Activated CD4-positive, alpha-beta memory T cell treated with anti-CD3 and anti-CD28 coated beads, Interleukin-2, amount 10 ng/mL, durations not matched to agents 7 days and 5 days (primary cell): ENCODE results near the gene MEX3C. TPM values are rescaled to one million over a fixed set of nuclear protein-coding genes. Genes with fewer than 3 reads are reported as not detected.

Experiments
- CTCF ChIA-PET: fragments of 350-600 bp; sonication (Branson Sonifier 250); formaldehyde crosslinking; loops from one replicate; lab custom pipeline; 2021; ENCODE audit warnings: antibody characterized with exemption, inconsistent platforms; lab: Charles Lee
- POLR2A ChIA-PET: fragments of 350-600 bp; sonication (Branson Sonifier 250); formaldehyde crosslinking; loops from one replicate; lab custom pipeline; 2021; ENCODE audit warnings: antibody characterized with exemption; lab: Charles Lee
- DNase-seq: peaks from one replicate; pipeline ENCODE4 v3.0.0-alpha.2; 2020
- H3K27ac Mint-ChIP-seq: one replicate; pipeline ENCODE4 v1.8.0; 2021; ENCODE audit warnings: mild to moderate bottlenecking, mixed read lengths
- H3K27me3 Mint-ChIP-seq: one replicate; pipeline ENCODE4 v1.8.0; 2021; ENCODE audit warnings: mixed read lengths
- H3K36me3 Mint-ChIP-seq: one replicate; pipeline ENCODE4 v1.8.0; 2021; ENCODE audit warnings: low read depth, mixed read lengths
- H3K4me1 Mint-ChIP-seq: one replicate; pipeline ENCODE4 v1.8.0; 2021; ENCODE audit warnings: mixed read lengths
- H3K4me3 Mint-ChIP-seq: one replicate; pipeline ENCODE4 v1.8.0; 2021; ENCODE audit warnings: mild to moderate bottlenecking, mixed read lengths
- H3K9me3 Mint-ChIP-seq: one replicate; pipeline ENCODE4 v1.8.0; 2021; ENCODE audit warnings: mixed read lengths
- total RNA-seq, 2 experiments: library from RNA; stranded (reverse); gene quantifications; one replicate each; pipeline ENCODE4 v1.2.3, GENCODE V29; 2021

The MEX3C gene
- total RNA-seq, 2 experiments from 2014 or later: 55.4 to 62.6 TPM

GRCh38 chr18:51196811-51197660 is 445 bp downstream of the MEX3C start:
- ChIA-PET POLR2A (interaction anchor here (0.6 to 8.5 kb wide), 22 partner anchors 7 to 318 kb away, joined by 3 to 87 read pairs (median 6); partner anchors contain the start of genes ELAC1, ME2 and SMAD4), CTCF (interaction anchor here (0.6 to 2.0 kb wide), 10 partner anchors 10 to 87 kb away, joined by 3 to 7 read pairs (median 4); no protein-coding TSS in a partner anchor)
- H3K27me3 Mint-ChIP-seq: no peaks in the 10 kb centered on the region
- peaks cover 33% of the 10 kb centered on the region for H3K4me1 Mint-ChIP-seq
- peak overlapping the region; percentile 89 for H3K4me3 Mint-ChIP-seq
- peaks cover 17% of the 10 kb centered on the region for H3K36me3 Mint-ChIP-seq
- H3K27ac Mint-ChIP-seq: peak overlapping the region; percentile 97
- no peaks in the 10 kb centered on the region for H3K9me3 Mint-ChIP-seq
- DNase-seq: peak; percentile 55

- CTCF ChIA-PET: interaction anchor here (1.0 to 2.0 kb wide), 5 partner anchors 9 to 87 kb away, joined by 3 to 7 read pairs (median 5); no protein-coding TSS in a partner anchor
- H3K4me3 Mint-ChIP-seq: peak overlapping the region; percentile 89
- peak overlapping the region; percentile 97 for H3K27ac Mint-ChIP-seq
- peak; percentile 63 for DNase-seq
- H3K9me3 Mint-ChIP-seq: no peaks in the 10 kb centered on the region
- no peaks in the 10 kb centered on the region for H3K27me3 Mint-ChIP-seq
- H3K36me3 Mint-ChIP-seq: peaks cover 17% of the 10 kb centered on the region
- POLR2A ChIA-PET: interaction anchor here (1.1 to 8.5 kb wide), 17 partner anchors 9 to 318 kb away, joined by 3 to 87 read pairs (median 14); partner anchors contain the start of genes ELAC1, ME2 and SMAD4
- H3K4me1 Mint-ChIP-seq: peaks cover 41% of the 10 kb centered on the region
Observed at GRCh38 chr18:51196118-51196810, 1.2 kb downstream of the MEX3C start.

- H3K4me1 Mint-ChIP-seq: peaks cover 47% of the 10 kb centered on the region
- ChIA-PET CTCF (interaction anchor here (0.6 to 2.0 kb wide), 7 partner anchors 9 to 332 kb away, joined by 3 to 7 read pairs (median 3); no protein-coding TSS in a partner anchor), POLR2A (interaction anchor here (1.1 to 8.5 kb wide), 15 partner anchors 11 to 317 kb away, joined by 3 to 87 read pairs (median 17); partner anchors contain the start of genes ELAC1, ME2 and SMAD4)
- peaks cover 17% of the 10 kb centered on the region for H3K36me3 Mint-ChIP-seq
- H3K4me3 Mint-ChIP-seq: peak overlapping the region; percentile 89
- DNase-seq: peak; percentile 55
- no peaks in the 10 kb centered on the region for H3K27me3 Mint-ChIP-seq
- peak overlapping the region; percentile 97 for H3K27ac Mint-ChIP-seq
- H3K9me3 Mint-ChIP-seq: no peaks in the 10 kb centered on the region
Observed at GRCh38 chr18:51195451-51196117, 1.9 kb downstream of the MEX3C start.

- H3K27ac Mint-ChIP-seq: peak overlapping the region; percentile 97
- H3K27me3 Mint-ChIP-seq: no peaks in the 10 kb centered on the region
- CTCF ChIA-PET: interaction anchor here (0.6 to 2.0 kb wide), 5 partner anchors 8 to 332 kb away, joined by 3 to 7 read pairs (median 3); no protein-coding TSS in a partner anchor
- DNase-seq: no peak
- POLR2A ChIA-PET: interaction anchor here (2.7 to 8.5 kb wide), 9 partner anchors 11 to 227 kb away, joined by 7 to 87 read pairs (median 33); partner anchors contain the start of genes ELAC1 and SMAD4
- peaks cover 19% of the 10 kb centered on the region for H3K36me3 Mint-ChIP-seq
- H3K4me1 Mint-ChIP-seq: peaks cover 53% of the 10 kb centered on the region
- no peaks in the 10 kb centered on the region for H3K9me3 Mint-ChIP-seq
- H3K4me3 Mint-ChIP-seq: peak overlapping the region; percentile 89
Observed at GRCh38 chr18:51195086-51195450, 2.4 kb downstream of the MEX3C start.

GRCh38 chr18:51194604-51195003 is 2.9 kb downstream of the MEX3C start:
- H3K27ac Mint-ChIP-seq: peak overlapping the region; percentile 97
- ChIA-PET CTCF (interaction anchor here (0.8 to 1.7 kb wide), 3 partner anchors 25 to 84 kb away, joined by 3 to 6 read pairs (median 3); no protein-coding TSS in a partner anchor), POLR2A (interaction anchor here (2.7 to 8.5 kb wide), 8 partner anchors 10 to 227 kb away, joined by 10 to 87 read pairs (median 34); partner anchors contain the start of genes ELAC1 and SMAD4)
- H3K36me3 Mint-ChIP-seq: peaks cover 19% of the 10 kb centered on the region
- no peak for DNase-seq
- H3K9me3 Mint-ChIP-seq: no peaks in the 10 kb centered on the region
- H3K4me1 Mint-ChIP-seq: peaks cover 55% of the 10 kb centered on the region
- H3K27me3 Mint-ChIP-seq: no peaks in the 10 kb centered on the region
- peak overlapping the region; percentile 89 for H3K4me3 Mint-ChIP-seq

GRCh38 chr18:51193621-51194287 is 3.7 kb downstream of the MEX3C start:
- Mint-ChIP-seq H3K4me3 (peak overlapping the region; percentile 89), H3K27ac (peak overlapping the region; percentile 37), H3K36me3 (peaks cover 22% of the 10 kb centered on the region), H3K9me3 (no peaks in the 10 kb centered on the region), H3K4me1 (peaks cover 55% of the 10 kb centered on the region), H3K27me3 (no peaks in the 10 kb centered on the region)
- ChIA-PET POLR2A (interaction anchor here (0.7 to 8.5 kb wide), 5 partner anchors 13 to 86 kb away, joined by 3 to 70 read pairs (median 10); no protein-coding TSS in a partner anchor), CTCF (interaction anchor here (0.7 to 1.7 kb wide), 3 partner anchors 16 to 41 kb away, joined by 3 to 6 read pairs (median 4); no protein-coding TSS in a partner anchor)
- DNase-seq: no peak

GRCh38 chr18:51192696-51193095 is 4.8 kb downstream of the MEX3C start:
- DNase-seq: no peak
- H3K4me3 Mint-ChIP-seq: peak overlapping the region; percentile 51
- H3K27ac Mint-ChIP-seq: peak overlapping the region; percentile 74
- peaks cover 22% of the 10 kb centered on the region for H3K36me3 Mint-ChIP-seq
- POLR2A ChIA-PET: interaction anchor here (0.7 to 8.5 kb wide), 4 partner anchors 23 to 314 kb away, joined by 3 to 70 read pairs (median 12); partner anchors contain the start of gene ME2
- H3K4me1 Mint-ChIP-seq: peaks cover 60% of the 10 kb centered on the region
- CTCF ChIA-PET: interaction anchor here (1.2 to 2.2 kb wide), 2 partner anchors 24 to 39 kb away, joined by 4 to 9 read pairs; no protein-coding TSS in a partner anchor
- H3K27me3 Mint-ChIP-seq: no peaks in the 10 kb centered on the region
- no peaks in the 10 kb centered on the region for H3K9me3 Mint-ChIP-seq

- peak overlapping the region; percentile 74 for H3K27ac Mint-ChIP-seq
- H3K4me3 Mint-ChIP-seq: peak overlapping the region; percentile 40
- peaks cover 27% of the 10 kb centered on the region for H3K36me3 Mint-ChIP-seq
- no peak for DNase-seq
- ChIA-PET CTCF (interaction anchor here (2.2 kb wide), 1 partner anchor 39 kb away, joined by 9 read pairs; no protein-coding TSS in a partner anchor), POLR2A (interaction anchor here (1.5 to 8.5 kb wide), 3 partner anchors 22 to 313 kb away, joined by 5 to 70 read pairs (median 19); partner anchors contain the start of gene ME2)
- H3K27me3 Mint-ChIP-seq: no peaks in the 10 kb centered on the region
- H3K4me1 Mint-ChIP-seq: peaks cover 66% of the 10 kb centered on the region
- no peaks in the 10 kb centered on the region for H3K9me3 Mint-ChIP-seq
Observed at GRCh38 chr18:51192026-51192425, 5.5 kb downstream of the MEX3C start.

- H3K9me3 Mint-ChIP-seq: no peaks in the 10 kb centered on the region
- POLR2A ChIA-PET: interaction anchor here (0.7 to 8.5 kb wide), 4 partner anchors 13 to 37 kb away, joined by 3 to 70 read pairs (median 12); no protein-coding TSS in a partner anchor
- no peak for DNase-seq
- H3K36me3 Mint-ChIP-seq: peaks cover 33% of the 10 kb centered on the region
- peaks cover 74% of the 10 kb centered on the region for H3K4me1 Mint-ChIP-seq
- H3K27ac Mint-ChIP-seq: peak overlapping the region; percentile 74
- H3K27me3 Mint-ChIP-seq: no peaks in the 10 kb centered on the region
- no peak overlapping the region for H3K4me3 Mint-ChIP-seq
- CTCF ChIA-PET: interaction anchor here (2.2 kb wide), 1 partner anchor 38 kb away, joined by 9 read pairs; no protein-coding TSS in a partner anchor
Observed at GRCh38 chr18:51191128-51191717, 6.3 kb downstream of the MEX3C start.

- no peak overlapping the region for H3K27ac Mint-ChIP-seq
- CTCF ChIA-PET: no interaction called here
Observed at GRCh38 chr18:51190000-51190399, 7.5 kb downstream of the MEX3C start.

More at GRCh38 chr18:51190000-51190399, 7.5 kb downstream of the MEX3C start:
- H3K27me3 Mint-ChIP-seq: no peaks in the 10 kb centered on the region
- DNase-seq: no peak
- H3K36me3 Mint-ChIP-seq: peaks cover 31% of the 10 kb centered on the region
- H3K9me3 Mint-ChIP-seq: no peaks in the 10 kb centered on the region
- peaks cover 75% of the 10 kb centered on the region for H3K4me1 Mint-ChIP-seq
- POLR2A ChIA-PET: interaction anchor here (1.1 kb wide), 1 partner anchor 8 kb away, joined by 3 read pairs; the partner anchor contains the start of gene MEX3C
- H3K4me3 Mint-ChIP-seq: no peak overlapping the region
